Fibroblast of skin of right biceps (primary cell): Measurements from ENCODE around the gene CENPP.

Source experiments
- DNase-seq: peaks from one replicate; pipeline ENCODE4 v3.0.0-alpha.2; 2013

CENPP gene

GRCh38 chr9:92664394-92665152, 338.8 kb downstream of the CENPP start:
- DNase-seq: no peak

- no peak for DNase-seq
Observed at GRCh38 chr9:92665836-92666235, 340.1 kb downstream of the CENPP start.

GRCh38 chr9:92666236-92666635, 340.5 kb downstream of the CENPP start:
- DNase-seq: no peak

- DNase-seq: no peak
Observed at GRCh38 chr9:92666912-92667532, 341.3 kb downstream of the CENPP start.

- peak; percentile 57 for DNase-seq
Observed at GRCh38 chr9:92668746-92669526, 343.2 kb downstream of the CENPP start.

GRCh38 chr9:92669527-92669889, 343.8 kb downstream of the CENPP start:
- DNase-seq: peak; percentile 16
